Measurements from ENCODE around the gene KIRREL2.
A peak's percentile ranks its signal among the peaks of the same experiment; 100 is the strongest.
"Not testable (repeated sequence)": the region's sequence is repeated elsewhere in the genome, so short reads cannot be mapped to it uniquely, and the experiment has no call there.

The KIRREL2 gene

DNA sequence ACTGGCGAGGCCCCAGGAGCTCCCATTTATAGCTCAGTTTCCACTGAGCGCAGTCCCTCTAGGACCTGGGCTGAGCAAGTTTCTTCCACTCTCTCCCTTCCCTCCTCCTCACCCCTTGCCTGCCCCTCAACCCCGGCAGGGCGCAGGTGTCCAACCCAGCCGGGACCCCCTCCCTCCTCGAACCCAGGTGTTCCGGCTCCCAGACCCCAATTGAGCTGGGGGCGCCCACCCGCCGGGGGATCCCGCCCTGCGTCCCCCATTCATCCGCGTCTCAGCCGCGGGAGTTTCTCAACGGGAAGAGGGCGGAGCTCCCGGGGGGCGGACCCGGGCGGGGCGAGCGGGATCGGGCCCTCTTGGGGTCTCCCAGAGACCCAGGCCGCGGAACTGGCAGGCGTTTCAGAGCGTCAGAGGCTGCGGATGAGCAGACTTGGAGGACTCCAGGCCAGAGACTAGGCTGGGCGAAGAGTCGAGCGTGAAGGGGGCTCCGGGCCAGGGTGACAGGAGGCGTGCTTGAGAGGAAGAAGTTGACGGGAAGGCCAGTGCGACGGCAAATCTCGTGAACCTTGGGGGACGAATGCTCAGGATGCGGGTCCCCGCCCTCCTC lies at the start of gene KIRREL2:
KIRREL2 (plus strand) TSS at position 366 of the 604 bp plus-strand sequence; CDS start at position 575, 209 bp downstream.
- DNase-seq: no peak

- no peak for DNase-seq
Measured at GRCh38 chr19:35807633-35808032, 49.1 kb upstream of the KIRREL2 start.

DNA sequence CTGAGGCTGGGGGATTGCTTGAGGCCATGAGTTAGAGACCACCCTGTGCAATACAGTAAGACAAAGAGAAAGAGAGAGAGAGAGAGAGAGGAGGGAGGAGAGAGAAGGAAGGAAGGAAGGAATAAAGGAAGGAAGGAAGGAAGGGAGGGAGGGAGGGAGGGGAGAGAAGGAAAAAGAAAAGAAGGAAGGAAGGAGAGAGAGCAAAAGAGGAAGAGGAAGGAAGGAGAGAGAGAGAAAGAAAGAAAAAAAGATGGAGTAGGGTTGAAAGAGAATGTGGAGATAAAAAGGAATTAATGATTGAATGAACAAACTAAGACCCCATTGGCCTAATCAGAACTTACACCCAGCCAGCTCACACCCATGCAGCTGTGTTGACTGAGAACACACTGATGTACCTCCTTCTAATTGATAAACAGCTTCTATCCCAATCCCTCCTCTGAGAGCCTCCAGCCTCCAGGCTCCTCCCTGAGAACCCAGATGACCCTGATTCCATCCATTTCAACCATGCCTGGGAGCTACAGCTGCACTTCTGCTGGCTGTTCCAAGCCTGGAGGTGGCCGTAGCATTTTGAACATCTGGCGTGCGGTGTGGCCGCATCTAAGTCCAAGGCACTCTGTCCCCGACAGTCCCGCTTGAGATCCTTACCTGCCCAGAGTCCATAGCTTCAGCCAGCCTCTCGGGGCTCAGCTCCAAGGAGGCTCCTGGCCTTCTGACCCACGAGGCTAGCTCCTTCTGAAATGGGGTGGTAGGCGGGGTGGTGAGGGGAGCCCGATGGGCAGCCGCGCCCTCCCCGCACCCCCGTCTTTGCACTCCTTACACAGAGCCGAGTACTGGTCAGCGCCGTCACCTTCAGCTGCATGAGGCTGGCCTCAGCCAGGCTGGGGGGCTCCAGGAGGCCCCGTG lies 45.1 kb upstream of the KIRREL2 start:
- no peak for DNase-seq

DNA sequence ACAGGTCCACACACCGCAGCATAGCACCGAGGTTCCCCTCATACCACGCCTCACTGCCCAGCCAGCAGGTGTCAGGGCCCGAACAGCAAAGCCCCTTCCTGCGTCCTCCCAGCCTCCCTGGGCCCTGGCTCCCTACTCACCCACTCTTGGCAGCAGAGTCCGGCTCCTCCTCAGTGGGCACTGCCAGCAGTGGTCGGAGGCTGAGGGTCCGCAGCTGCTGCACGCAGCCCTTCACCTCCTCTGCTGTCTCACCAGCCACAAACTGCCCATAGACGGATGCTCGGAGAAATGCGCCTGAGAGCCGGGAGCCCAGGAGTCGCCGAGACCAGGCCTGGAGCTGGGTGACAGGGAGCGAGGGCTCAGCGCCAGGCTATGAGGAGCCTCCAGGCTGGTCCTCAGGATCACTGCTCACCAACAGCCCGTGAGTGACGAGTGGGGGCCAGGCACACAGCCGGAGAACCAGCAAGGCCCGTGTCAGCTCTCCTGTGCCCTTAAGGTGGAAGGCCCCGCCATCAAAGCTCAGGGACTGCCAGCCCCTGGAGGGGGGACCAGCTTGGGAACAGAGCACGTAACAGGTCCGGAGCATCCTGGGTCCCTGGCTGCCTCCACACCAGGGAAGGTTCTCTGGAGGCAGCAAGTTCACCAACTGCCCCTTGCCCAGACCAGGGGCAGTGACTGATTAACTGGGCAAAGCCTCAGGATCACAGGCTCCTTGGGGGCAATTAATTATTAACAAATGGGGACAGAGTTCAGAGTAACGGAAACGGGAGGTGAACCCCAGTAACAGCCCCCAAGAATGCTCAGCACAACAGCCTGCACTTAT lies 44.3 kb upstream of the KIRREL2 start, which contains the start of gene PRODH2:
PRODH2 (minus strand) TSS at position 626 of the 823 bp plus-strand sequence; CDS start at position 586, 40 bp downstream.
- DNase-seq: no peak

DNA sequence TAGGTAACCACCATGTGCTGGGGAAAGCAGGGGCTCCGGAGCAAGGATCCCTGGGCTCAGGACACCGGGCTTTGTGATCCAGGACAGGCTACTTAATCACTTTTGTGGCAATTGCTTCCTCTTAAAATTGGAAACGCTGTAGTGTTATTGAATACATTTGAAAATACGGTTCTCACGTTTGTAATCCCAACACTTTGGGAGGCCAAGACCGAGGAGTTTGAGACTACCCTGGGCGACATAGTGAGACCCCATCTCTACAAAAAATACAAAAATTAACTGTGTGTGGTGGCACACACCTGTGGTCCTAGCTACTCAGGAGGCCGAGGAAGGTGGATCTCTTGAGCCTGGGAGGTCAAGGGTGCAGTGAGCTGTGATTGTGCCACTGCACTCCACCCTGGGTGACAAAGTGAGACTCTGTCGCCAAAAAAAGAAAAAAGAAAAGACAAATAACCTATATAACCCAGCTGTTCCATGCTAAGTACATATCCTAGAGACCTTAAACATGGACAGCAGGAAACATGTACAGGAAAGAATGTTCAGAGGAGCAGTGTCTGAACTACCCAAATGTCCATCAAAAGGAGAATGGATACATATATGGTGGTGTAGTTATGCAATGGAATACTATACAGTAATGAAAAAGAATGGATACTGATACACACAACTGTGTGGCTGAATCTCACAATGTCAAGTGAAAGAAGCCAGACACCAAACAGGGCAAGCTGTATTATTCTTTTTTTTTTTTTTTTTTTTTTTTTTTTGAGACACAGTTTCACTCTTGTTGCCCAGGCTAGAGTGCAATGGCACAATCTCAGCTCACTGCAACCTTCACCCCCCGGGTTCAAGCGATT lies 43.4 kb upstream of the KIRREL2 start:
- DNase-seq: no peak

- no peak for DNase-seq
Measured at GRCh38 chr19:35816262-35816661, 40.4 kb upstream of the KIRREL2 start.

GRCh38 chr19:35816846-35817245 lies 39.9 kb upstream of the KIRREL2 start:
- no peak for DNase-seq

DNA sequence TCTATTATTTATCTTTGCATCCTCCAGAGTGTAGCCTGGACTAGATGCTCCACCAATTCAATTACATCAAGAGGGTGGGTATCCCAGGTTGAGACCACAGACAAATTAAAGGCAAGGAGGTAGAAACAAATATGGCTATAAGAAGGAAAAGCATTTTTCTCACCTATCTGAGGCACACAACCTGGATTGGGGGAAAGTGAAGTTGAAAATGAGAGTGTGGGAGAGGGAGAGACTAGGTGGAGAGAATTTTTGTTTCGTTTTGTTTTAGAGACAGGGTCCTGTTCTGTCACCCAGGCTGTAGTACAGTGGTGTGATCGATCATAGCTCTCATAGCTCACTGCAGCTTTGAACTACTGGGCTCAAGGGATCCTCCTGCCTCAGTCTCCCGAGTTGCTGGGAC lies 38.3 kb upstream of the KIRREL2 start:
- DNase-seq: no peak

DNA sequence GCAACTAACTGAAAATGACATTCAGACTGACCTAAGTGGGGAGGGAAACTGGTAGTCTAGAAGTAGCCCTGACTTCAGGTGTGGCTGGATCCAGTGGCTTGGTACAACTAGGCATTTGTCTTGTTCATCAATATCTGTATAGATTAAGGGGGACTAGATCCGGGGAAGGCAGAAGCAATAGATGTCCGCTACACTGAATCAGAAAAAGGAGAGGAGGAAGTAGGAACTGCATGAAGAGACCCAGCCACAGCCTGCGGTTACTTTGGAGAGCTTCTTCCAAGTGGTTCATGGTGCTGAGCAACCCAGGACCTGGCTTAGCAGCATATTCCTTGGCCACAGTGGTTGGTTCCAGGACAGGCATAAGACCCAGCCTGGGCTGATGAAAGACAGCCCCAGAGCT lies 34.1 kb upstream of the KIRREL2 start:
- no peak for DNase-seq

DNA sequence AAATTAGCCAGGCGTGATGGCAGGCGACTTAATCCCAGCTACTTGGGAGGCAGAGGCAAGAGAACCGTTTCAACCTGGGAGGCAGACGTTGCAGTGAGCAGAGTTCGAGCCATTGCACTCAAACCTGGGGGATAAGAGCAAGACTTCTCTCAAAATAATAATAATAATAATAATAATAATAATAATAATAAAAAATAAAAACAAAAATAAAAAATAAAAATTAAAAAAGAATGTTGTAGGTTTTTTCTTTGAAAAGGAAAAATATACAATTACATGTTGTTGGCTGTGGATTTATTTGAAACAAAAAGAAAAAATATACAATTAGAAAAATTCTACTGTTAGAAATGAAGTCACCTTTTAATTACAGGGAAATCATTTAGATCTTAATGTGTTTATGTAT lies 32.6 kb upstream of the KIRREL2 start:
- no peak for DNase-seq

GRCh38 chr19:35828692-35829301 lies 27.9 kb upstream of the KIRREL2 start:
- peak; percentile 42 for DNase-seq

- DNase-seq: no peak
Measured at GRCh38 chr19:35830986-35831385, 25.7 kb upstream of the KIRREL2 start.

GRCh38 chr19:35832054-35832453 lies 24.7 kb upstream of the KIRREL2 start:
- DNase-seq: no peak

DNA sequence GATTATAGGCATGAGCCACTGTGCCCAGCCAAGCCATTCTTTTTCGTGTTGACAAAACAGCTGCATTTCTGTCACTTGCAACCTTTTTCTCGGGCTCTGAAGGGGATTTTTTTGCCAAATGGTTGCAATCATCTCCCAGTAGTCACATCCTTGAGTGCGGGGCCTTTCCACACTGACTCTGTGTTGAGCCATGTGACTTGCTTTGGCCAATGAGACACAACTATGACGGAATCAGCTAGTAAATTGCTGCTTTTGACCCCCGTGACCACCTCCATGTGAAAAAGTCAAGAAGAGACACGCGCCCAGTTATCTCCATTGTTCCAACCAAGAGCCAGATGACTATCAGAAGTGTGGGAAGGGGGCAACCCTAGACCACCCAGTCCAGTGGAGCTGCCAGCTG lies 22.7 kb upstream of the KIRREL2 start:
- no peak for DNase-seq

- DNase-seq: not testable (repeated sequence)
Measured at GRCh38 chr19:35836096-35836495, 20.6 kb upstream of the KIRREL2 start.

DNA sequence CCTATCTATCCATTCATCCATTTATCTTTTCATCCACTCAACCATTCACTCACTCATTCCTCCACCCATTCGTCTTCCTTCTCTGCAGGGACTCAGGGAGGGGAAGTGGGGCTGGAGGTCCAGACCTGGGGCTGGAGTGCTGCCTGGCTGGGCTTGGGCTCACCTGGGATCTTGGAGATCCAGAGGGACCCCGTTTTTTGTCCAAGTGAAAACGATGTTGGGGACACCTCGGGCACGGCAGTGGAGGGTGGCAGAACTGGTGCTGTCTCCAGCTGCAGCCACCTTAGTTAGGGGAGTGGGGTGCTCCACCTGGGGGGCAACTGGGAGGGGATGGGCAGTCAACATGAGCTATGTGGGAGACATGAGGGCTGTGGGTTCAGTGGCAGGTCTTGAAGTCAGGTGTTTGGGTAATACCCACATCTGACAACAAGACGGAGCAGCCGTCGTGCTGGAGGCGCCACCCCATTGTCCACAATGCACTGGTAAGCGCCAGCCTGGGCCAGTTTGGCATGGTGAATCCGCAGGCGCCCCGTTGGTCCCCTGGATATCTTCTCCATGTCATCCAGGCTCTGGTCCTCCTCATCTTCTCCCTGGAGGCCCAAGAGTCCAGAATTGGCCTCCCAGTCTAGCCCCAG lies 14.6 kb upstream of the KIRREL2 start:
- no peak for DNase-seq

GRCh38 chr19:35842666-35843272 lies 13.9 kb upstream of the KIRREL2 start:
- no peak for DNase-seq

- DNase-seq: no peak
Measured at GRCh38 chr19:35843676-35844481, 12.8 kb upstream of the KIRREL2 start.

DNA sequence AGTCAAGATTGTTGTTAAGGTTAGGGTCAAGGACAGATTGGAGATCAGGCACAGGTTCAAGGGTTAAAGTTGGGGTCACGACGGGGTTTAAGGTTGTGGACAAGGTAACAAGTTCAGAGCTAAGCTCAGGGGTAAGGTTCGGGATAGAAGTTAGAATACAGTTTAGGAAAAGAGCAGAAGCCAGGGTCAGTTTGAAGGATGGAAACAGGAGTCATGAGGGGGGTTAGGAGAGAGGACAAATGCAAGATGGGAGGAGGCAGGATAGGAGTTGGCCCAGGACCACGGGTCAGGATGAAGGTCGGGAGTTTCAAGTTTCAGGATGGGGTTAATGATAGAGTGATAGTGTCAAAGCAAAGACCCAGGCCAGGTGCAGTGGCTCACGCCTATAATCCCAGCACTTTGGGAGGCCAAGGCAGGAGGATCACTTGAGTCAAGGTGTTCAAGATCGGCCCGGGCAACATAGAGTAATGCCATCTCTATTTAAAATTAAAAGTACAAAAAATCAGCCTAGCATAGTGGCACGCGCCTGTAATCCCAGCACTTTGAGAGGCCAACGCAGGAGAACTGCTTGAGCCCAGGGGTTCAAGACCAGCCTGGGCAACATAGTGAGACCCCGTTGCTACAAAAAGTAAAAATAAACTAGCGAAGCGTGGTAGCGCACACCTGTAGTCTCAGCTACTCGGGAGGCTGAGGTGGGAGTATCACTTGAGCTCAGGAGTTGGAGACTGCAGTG lies 12.1 kb upstream of the KIRREL2 start:
- DNase-seq: no peak

Data from activated gamma-delta T cell treated with Interleukin-2 at 50 U/mL for 16 hours (primary cell).